ENCODE measurements around the gene IGF2BP2.

Gene IGF2BP2

GRCh38 chr3:185625784-185626183 lies 199.1 kb downstream of the IGF2BP2 start:
- Histone ChIP-seq H3K4me1 (ENCODE audit: control insufficient read depth in 1 of 2, insufficient read depth in 1 of 2, low read depth in 1 of 2, low read length in 1 of 2) (peaks cover 12 to 13% of the 10 kb centered on the region in 2 experiments), H3K27ac (no peak overlapping the region), H3K27me3 (no peaks in the 10 kb centered on the region), H3K4me3 (ENCODE audit: low read depth in 1 of 2, low read length in 1 of 2) (no peak overlapping the region), H3K36me3 (peaks cover 96% of the 10 kb centered on the region), H3K9me3 (no peaks in the 10 kb centered on the region)
- TF ChIP-seq CTCF (IDR thresholded peaks at IDR 0.05), result no peak

GRCh38 chr3:185623939-185624665 lies 200.7 kb downstream of the IGF2BP2 start:
- Histone ChIP-seq H3K27me3 (no peaks in the 10 kb centered on the region), H3K27ac (no peak overlapping the region), H3K9me3 (no peaks in the 10 kb centered on the region), H3K36me3 (peaks cover 96% of the 10 kb centered on the region), H3K4me1 (ENCODE audit: control insufficient read depth in 1 of 2, insufficient read depth in 1 of 2, low read depth in 1 of 2, low read length in 1 of 2) (no peaks in the 10 kb centered on the region), H3K4me3 (ENCODE audit: low read depth in 1 of 2, low read length in 1 of 2) (no peak overlapping the region)
- TF ChIP-seq CTCF (IDR thresholded peaks at IDR 0.05), result no peak

GRCh38 chr3:185613016-185613415 lies 211.8 kb downstream of the IGF2BP2 start:
- Histone ChIP-seq H3K4me3 (ENCODE audit: low read depth in 1 of 2, low read length in 1 of 2) (no peak overlapping the region), H3K9me3 (no peaks in the 10 kb centered on the region), H3K27ac (no peak overlapping the region), H3K36me3 (peaks cover 98% of the 10 kb centered on the region), H3K27me3 (no peaks in the 10 kb centered on the region), H3K4me1 (ENCODE audit: control insufficient read depth in 1 of 2, insufficient read depth in 1 of 2, low read depth in 1 of 2, low read length in 1 of 2) (no peaks in the 10 kb centered on the region)
- no peak for TF ChIP-seq CTCF (IDR thresholded peaks at IDR 0.05)

GRCh38 chr3:185606196-185606595 lies 218.6 kb downstream of the IGF2BP2 start:
- H3K36me3 ChIP-seq, result peaks cover 95% of the 10 kb centered on the region

GRCh38 chr3:185605566-185605965 lies 219.3 kb downstream of the IGF2BP2 start:
- TF ChIP-seq CTCF (IDR thresholded peaks at IDR 0.05), result no peak
- H3K36me3 ChIP-seq, result peaks cover 95% of the 10 kb centered on the region
- no peaks in the 10 kb centered on the region for H3K27me3 ChIP-seq
- H3K9me3 ChIP-seq, result no peaks in the 10 kb centered on the region
- no peak overlapping the region for H3K4me3 ChIP-seq (ENCODE audit: low read depth in 1 of 2, low read length in 1 of 2)
- H3K27ac ChIP-seq, result no peak overlapping the region
- H3K4me1 ChIP-seq (ENCODE audit: control insufficient read depth in 1 of 2, insufficient read depth in 1 of 2, low read depth in 1 of 2, low read length in 1 of 2), result no peaks in the 10 kb centered on the region

More at GRCh38 chr3:185606196-185606595, 218.6 kb downstream of the IGF2BP2 start:
- Histone ChIP-seq H3K4me3 (ENCODE audit: low read depth in 1 of 2, low read length in 1 of 2) (no peak overlapping the region), H3K27me3 (no peaks in the 10 kb centered on the region), H3K9me3 (no peaks in the 10 kb centered on the region), H3K4me1 (ENCODE audit: control insufficient read depth in 1 of 2, insufficient read depth in 1 of 2, low read depth in 1 of 2, low read length in 1 of 2) (no peaks in the 10 kb centered on the region), H3K27ac (no peak overlapping the region)
- TF ChIP-seq CTCF (IDR thresholded peaks at IDR 0.05), result no peak

Data from neutrophil (primary cell).